HepG2 (cell line): Measurements from ENCODE around the gene SLC4A5. TPM values are rescaled to one million over a fixed set of nuclear protein-coding genes. Genes with fewer than 3 reads are reported as not detected.
A peak's percentile ranks its signal among the peaks of the same experiment; 100 is the strongest.

Source experiments
- HES4 ChIP-seq: sonication (generic); formaldehyde crosslinking; IDR thresholded peaks from 2 replicates; pipeline ENCODE4 v1.9.0; 2021; ENCODE audit warnings: mild to moderate bottlenecking, missing genetic modification reagents, borderline replicate concordance
- KLF15 ChIP-seq: sonication (generic); formaldehyde crosslinking; IDR thresholded peaks from 2 replicates; pipeline ENCODE4 v1.8.1; 2023; ENCODE audit warnings: borderline replicate concordance, mild to moderate bottlenecking, inconsistent platforms, missing genetic modification reagents, mixed read lengths
- MYC ChIP-seq: sonication (generic); formaldehyde crosslinking; IDR thresholded peaks from 2 replicates; pipeline ENCODE4 v1.9.0; 2021; ENCODE audit warnings: missing genetic modification reagents, borderline replicate concordance
- RFXANK ChIP-seq: IDR thresholded peaks from 2 replicates; pipeline ENCODE4 v1.6.1; 2016
- SKI ChIP-seq: fragments of 450-650 bp; IDR thresholded peaks from one replicate; pipeline ENCODE4 v1.6.1; 2018; ENCODE audit warnings: mild to moderate bottlenecking; ENCODE audit not compliant: partially characterized antibody
- ZBTB10 ChIP-seq: sonication (generic); formaldehyde crosslinking; IDR thresholded peaks from 2 replicates; pipeline ENCODE4 v1.4.0; 2020; ENCODE audit warnings: missing genetic modification reagents, borderline replicate concordance
- ZBTB20 ChIP-seq: sonication (generic); formaldehyde crosslinking; IDR thresholded peaks from 2 replicates; pipeline ENCODE4 v1.8.1; 2023; ENCODE audit warnings: missing genetic modification reagents, low read depth, mild to moderate bottlenecking, borderline replicate concordance
- ZFP1 ChIP-seq: IDR thresholded peaks from 2 replicates; pipeline ENCODE4 v1.6.1; 2016
- ZNF576 ChIP-seq: sonication (generic); formaldehyde crosslinking; IDR thresholded peaks from 2 replicates; pipeline ENCODE4 v1.4.0; 2020; ENCODE audit warnings: mild to moderate bottlenecking, missing genetic modification reagents
- ZNF710 ChIP-seq: sonication (generic); formaldehyde crosslinking; IDR thresholded peaks from 2 replicates; pipeline ENCODE4 v1.5.0; 2020; ENCODE audit warnings: mild to moderate bottlenecking, missing genetic modification reagents, borderline replicate concordance
- polyA plus RNA-seq, 8 experiments: library from polyadenylated mRNA; depleted of rRNA in 3 of 8; stranded (reverse) in 7 of 8; unstranded in 1 of 8; fragments of >200 nt; fragmentation: Illumina TruSeq in 4 of 8; extraction: Trizol in 4 of 8; gene quantifications; 2 replicates each; pipeline versions ENCODE4 v1.2.1 to v1.2.3, GENCODE V29; 2011 to 2016; ENCODE audit warnings: low read depth in 4 of 8, missing spikeins in 1 of 8, mixed read lengths in 1 of 8; ENCODE audit not compliant: insufficient read depth in 1 of 8
- total RNA-seq, 5 experiments: library from RNA; depleted of rRNA; stranded (reverse); fragments of >200 nt; fragmentation: Illumina TruSeq; extraction: Trizol; gene quantifications; 2 replicates each; pipeline ENCODE4 v1.2.3, GENCODE V29; 2016; ENCODE audit warnings: low read depth in 1 of 5
- TF ChIP-seq, protein P1 (sequence below), 2 experiments: fragments of 450-650 bp in 1 of 2; sonication (generic) in 1 of 2; formaldehyde crosslinking in 1 of 2; IDR thresholded peaks; 2 replicates each; pipeline versions ENCODE4 v1.6.1 to v1.8.0; 2016 to 2022; ENCODE audit warnings: antibody characterized with exemption in 1 of 2, mild to moderate bottlenecking in 1 of 2, missing genetic modification reagents in 1 of 2

SLC4A5 gene
- total and polyA plus RNA-seq, 2 of the 13 experiments (the other 11 are each of a cell fraction or from before 2014, with no cell fraction given), result 0.50 TPM; not detected in 1

GRCh38 chr2:74391580-74392448, 48.6 kb upstream of the SLC4A5 start (continued):
- TF ChIP-seq MYC (CRISPR knock-in tag) (no peak; the same call in 1 of the 2 replicates), ZNF710 (CRISPR knock-in tag) (peak; percentile 42; the same call in 1 of the 2 replicates), RFXANK (CRISPR knock-in tag) (no peak), SKI (peak; percentile 48), ZNF576 (CRISPR knock-in tag) (0 out of 2 replicates have a peak, but pooled peaks have one; percentile 25), HES4 (CRISPR knock-in tag) (0 out of 2 replicates have a peak, but pooled peaks have one; percentile 68), ZBTB10 (no peak), ZBTB20 (CRISPR knock-in tag) (no peak), KLF15 (no peak), ZFP1 (no peak; the same call in 1 of the 2 replicates)
- TF ChIP-seq, protein P1, sequence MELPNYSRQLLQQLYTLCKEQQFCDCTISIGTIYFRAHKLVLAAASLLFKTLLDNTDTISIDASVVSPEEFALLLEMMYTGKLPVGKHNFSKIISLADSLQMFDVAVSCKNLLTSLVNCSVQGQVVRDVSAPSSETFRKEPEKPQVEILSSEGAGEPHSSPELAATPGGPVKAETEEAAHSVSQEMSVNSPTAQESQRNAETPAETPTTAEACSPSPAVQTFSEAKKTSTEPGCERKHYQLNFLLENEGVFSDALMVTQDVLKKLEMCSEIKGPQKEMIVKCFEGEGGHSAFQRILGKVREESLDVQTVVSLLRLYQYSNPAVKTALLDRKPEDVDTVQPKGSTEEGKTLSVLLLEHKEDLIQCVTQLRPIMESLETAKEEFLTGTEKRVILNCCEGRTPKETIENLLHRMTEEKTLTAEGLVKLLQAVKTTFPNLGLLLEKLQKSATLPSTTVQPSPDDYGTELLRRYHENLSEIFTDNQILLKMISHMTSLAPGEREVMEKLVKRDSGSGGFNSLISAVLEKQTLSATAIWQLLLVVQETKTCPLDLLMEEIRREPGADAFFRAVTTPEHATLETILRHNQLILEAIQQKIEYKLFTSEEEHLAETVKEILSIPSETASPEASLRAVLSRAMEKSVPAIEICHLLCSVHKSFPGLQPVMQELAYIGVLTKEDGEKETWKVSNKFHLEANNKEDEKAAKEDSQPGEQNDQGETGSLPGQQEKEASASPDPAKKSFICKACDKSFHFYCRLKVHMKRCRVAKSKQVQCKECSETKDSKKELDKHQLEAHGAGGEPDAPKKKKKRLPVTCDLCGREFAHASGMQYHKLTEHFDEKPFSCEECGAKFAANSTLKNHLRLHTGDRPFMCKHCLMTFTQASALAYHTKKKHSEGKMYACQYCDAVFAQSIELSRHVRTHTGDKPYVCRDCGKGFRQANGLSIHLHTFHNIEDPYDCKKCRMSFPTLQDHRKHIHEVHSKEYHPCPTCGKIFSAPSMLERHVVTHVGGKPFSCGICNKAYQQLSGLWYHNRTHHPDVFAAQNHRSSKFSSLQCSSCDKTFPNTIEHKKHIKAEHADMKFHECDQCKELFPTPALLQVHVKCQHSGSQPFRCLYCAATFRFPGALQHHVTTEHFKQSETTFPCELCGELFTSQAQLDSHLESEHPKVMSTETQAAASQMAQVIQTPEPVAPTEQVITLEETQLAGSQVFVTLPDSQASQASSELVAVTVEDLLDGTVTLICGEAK (IDR thresholded peaks at IDR 0.05), result no peak
- TF ChIP-seq, protein P1 (CRISPR knock-in tag; IDR thresholded peaks at IDR 0.05), result no peak
